ENCODE data around the gene BEST3.

The BEST3 gene

GRCh38 chr12:69688021-69688420 lies 11.1 kb downstream of the BEST3 start:
- TF ChIP-seq RAD21 (IDR thresholded peaks at IDR 0.05; ENCODE audit: low read depth) = no peak
- TF ChIP-seq EGR1 (IDR thresholded peaks at IDR 0.05) = no peak
- no peak for TF ChIP-seq REST (IDR thresholded peaks at IDR 0.05; ENCODE audit: low read depth)
- TF ChIP-seq, protein P1, sequence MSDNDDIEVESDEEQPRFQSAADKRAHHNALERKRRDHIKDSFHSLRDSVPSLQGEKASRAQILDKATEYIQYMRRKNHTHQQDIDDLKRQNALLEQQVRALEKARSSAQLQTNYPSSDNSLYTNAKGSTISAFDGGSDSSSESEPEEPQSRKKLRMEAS (IDR thresholded peaks at IDR 0.05) = peak; percentile 40; the same call in 1 of the 2 replicates
- TF ChIP-seq USF1 (IDR thresholded peaks at IDR 0.05) = no peak
- peak; percentile 88 for TF ChIP-seq TEAD4 (IDR thresholded peaks at IDR 0.05)
- no peak for TF ChIP-seq TCF12 (IDR thresholded peaks at IDR 0.05; ENCODE audit: low read depth)
- TF ChIP-seq NFIC (IDR thresholded peaks at IDR 0.05) = peak; percentile 51
- no peak for TF ChIP-seq ZBTB7A (IDR thresholded peaks at IDR 0.05; ENCODE audit: low read depth)
- TF ChIP-seq CREB1 (IDR thresholded peaks at IDR 0.05; ENCODE audit: low read depth) = no peak

- TF ChIP-seq NFIC (IDR thresholded peaks at IDR 0.05) (no peak), TCF12 (IDR thresholded peaks at IDR 0.05; ENCODE audit: low read depth) (no peak), CREB1 (IDR thresholded peaks at IDR 0.05; ENCODE audit: low read depth) (no peak), FOXM1 (IDR thresholded peaks at IDR 0.05; ENCODE audit: borderline replicate concordance, low read depth) (no peak)
Measured at GRCh38 chr12:69687390-69687789, 11.7 kb downstream of the BEST3 start.

DNA sequence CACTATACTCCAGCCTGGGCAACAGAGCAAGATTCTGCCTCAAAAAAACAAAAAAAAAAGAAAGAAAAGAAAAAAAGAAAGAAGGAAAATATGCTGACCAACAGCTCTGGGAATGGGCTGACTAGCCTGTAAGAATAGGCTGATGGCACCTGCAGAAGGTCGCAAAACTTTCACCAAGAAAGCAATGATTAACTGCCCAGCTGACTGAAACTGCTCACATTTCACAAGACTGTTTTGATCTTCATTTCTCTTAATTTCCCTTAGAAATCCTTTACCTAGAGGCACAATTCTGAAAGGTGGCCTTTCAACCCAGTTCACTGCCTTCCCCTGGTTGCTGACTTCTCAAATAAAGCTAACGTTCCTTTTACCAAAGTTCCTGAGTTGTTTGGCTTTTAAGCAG lies 12.4 kb downstream of the BEST3 start:
- TF ChIP-seq TAF1 (IDR thresholded peaks at IDR 0.05; ENCODE audit: low read depth) (no peak), YY1 (IDR thresholded peaks at IDR 0.05; ENCODE audit: low read depth) (no peak), CEBPB (IDR thresholded peaks at IDR 0.05) (no peak), RAD21 (IDR thresholded peaks at IDR 0.05; ENCODE audit: low read depth) (no peak), FOXM1 (IDR thresholded peaks at IDR 0.05; ENCODE audit: borderline replicate concordance, low read depth) (no peak), EP300 (IDR thresholded peaks at IDR 0.05; ENCODE audit: borderline replicate concordance) (no peak), CREB1 (IDR thresholded peaks at IDR 0.05; ENCODE audit: low read depth) (no peak), USF1 (IDR thresholded peaks at IDR 0.05) (no peak), REST (IDR thresholded peaks at IDR 0.05; ENCODE audit: low read depth) (no peak), EGR1 (IDR thresholded peaks at IDR 0.05) (no peak), TEAD4 (IDR thresholded peaks at IDR 0.05) (no peak), TCF12 (IDR thresholded peaks at IDR 0.05; ENCODE audit: low read depth) (no peak), ZBTB7A (IDR thresholded peaks at IDR 0.05; ENCODE audit: low read depth) (no peak), NFIC (IDR thresholded peaks at IDR 0.05) (no peak)
- TF ChIP-seq, protein P1 (IDR thresholded peaks at IDR 0.05) = no peak

- TF ChIP-seq EP300 (IDR thresholded peaks at IDR 0.05; ENCODE audit: borderline replicate concordance) (no peak), EGR1 (IDR thresholded peaks at IDR 0.05) (no peak), NFIC (IDR thresholded peaks at IDR 0.05) (no peak), RAD21 (IDR thresholded peaks at IDR 0.05; ENCODE audit: low read depth) (no peak), TAF1 (IDR thresholded peaks at IDR 0.05; ENCODE audit: low read depth) (no peak), CREB1 (IDR thresholded peaks at IDR 0.05; ENCODE audit: low read depth) (no peak), YY1 (IDR thresholded peaks at IDR 0.05; ENCODE audit: low read depth) (no peak), USF1 (IDR thresholded peaks at IDR 0.05) (no peak), FOXM1 (IDR thresholded peaks at IDR 0.05; ENCODE audit: borderline replicate concordance, low read depth) (no peak), TEAD4 (IDR thresholded peaks at IDR 0.05) (no peak), ZBTB7A (IDR thresholded peaks at IDR 0.05; ENCODE audit: low read depth) (no peak)
- TF ChIP-seq, protein P1 (IDR thresholded peaks at IDR 0.05) = no peak
Measured at GRCh38 chr12:69685810-69686209, 13.3 kb downstream of the BEST3 start.

- TF ChIP-seq RAD21 (IDR thresholded peaks at IDR 0.05; ENCODE audit: low read depth) (no peak), CREB1 (IDR thresholded peaks at IDR 0.05; ENCODE audit: low read depth) (no peak), FOXM1 (IDR thresholded peaks at IDR 0.05; ENCODE audit: borderline replicate concordance, low read depth) (no peak), USF1 (IDR thresholded peaks at IDR 0.05) (no peak), TEAD4 (IDR thresholded peaks at IDR 0.05) (no peak), CEBPB (IDR thresholded peaks at IDR 0.05) (no peak), REST (IDR thresholded peaks at IDR 0.05; ENCODE audit: low read depth) (no peak), EP300 (IDR thresholded peaks at IDR 0.05; ENCODE audit: borderline replicate concordance) (no peak), TAF1 (IDR thresholded peaks at IDR 0.05; ENCODE audit: low read depth) (no peak)
Measured at GRCh38 chr12:69684466-69684865, 14.6 kb downstream of the BEST3 start.
